Esophagus muscularis mucosa (tissue), 4 donors: ENCODE results near the gene SAMD1.

Experiments used
- CTCF ChIP-seq, 3 experiments: fragments of 200-600 bp in 2 of 3; fragments of 450-650 bp in 1 of 3; sonication (generic) in 2 of 3; IDR thresholded peaks; one replicate each; pipeline ENCODE4 v1.5.1; 2017 to 2019; ENCODE audit warnings: antibody characterized with exemption in 3 of 3, mild to moderate bottlenecking in 2 of 3, moderate library complexity in 1 of 3
- EP300 ChIP-seq: sonication (generic); formaldehyde crosslinking; IDR thresholded peaks from one replicate; pipeline ENCODE4 v1.6.1; 2017; ENCODE audit warnings: antibody characterized with exemption
- POLR2A ChIP-seq: fragments of 450-650 bp; IDR thresholded peaks from one replicate; pipeline ENCODE4 v1.6.1; 2017; ENCODE audit warnings: antibody characterized with exemption, moderate library complexity, mild to moderate bottlenecking, low read depth
- POLR2AphosphoS5 ChIP-seq, 2 donors: sonication (generic); formaldehyde crosslinking; IDR thresholded peaks; one replicate each; pipeline ENCODE4 v1.6.1; 2017; ENCODE audit warnings: antibody characterized with exemption in 2 of 2

GRCh38 chr19:14138576-14139265, 48.2 kb upstream of the SAMD1 start:
- TF ChIP-seq CTCF (IDR thresholded peaks at IDR 0.05): no peak
- no peak for TF ChIP-seq EP300
- TF ChIP-seq POLR2A: no peak
- no peak for TF ChIP-seq POLR2AphosphoS5 (IDR thresholded peaks at IDR 0.05)
